Measurements from ENCODE around the gene SORL1.
"Not testable (repeated sequence)": the region's sequence is repeated elsewhere in the genome, so short reads cannot be mapped to it uniquely, and the experiment has no call there.

The SORL1 gene, protein sequence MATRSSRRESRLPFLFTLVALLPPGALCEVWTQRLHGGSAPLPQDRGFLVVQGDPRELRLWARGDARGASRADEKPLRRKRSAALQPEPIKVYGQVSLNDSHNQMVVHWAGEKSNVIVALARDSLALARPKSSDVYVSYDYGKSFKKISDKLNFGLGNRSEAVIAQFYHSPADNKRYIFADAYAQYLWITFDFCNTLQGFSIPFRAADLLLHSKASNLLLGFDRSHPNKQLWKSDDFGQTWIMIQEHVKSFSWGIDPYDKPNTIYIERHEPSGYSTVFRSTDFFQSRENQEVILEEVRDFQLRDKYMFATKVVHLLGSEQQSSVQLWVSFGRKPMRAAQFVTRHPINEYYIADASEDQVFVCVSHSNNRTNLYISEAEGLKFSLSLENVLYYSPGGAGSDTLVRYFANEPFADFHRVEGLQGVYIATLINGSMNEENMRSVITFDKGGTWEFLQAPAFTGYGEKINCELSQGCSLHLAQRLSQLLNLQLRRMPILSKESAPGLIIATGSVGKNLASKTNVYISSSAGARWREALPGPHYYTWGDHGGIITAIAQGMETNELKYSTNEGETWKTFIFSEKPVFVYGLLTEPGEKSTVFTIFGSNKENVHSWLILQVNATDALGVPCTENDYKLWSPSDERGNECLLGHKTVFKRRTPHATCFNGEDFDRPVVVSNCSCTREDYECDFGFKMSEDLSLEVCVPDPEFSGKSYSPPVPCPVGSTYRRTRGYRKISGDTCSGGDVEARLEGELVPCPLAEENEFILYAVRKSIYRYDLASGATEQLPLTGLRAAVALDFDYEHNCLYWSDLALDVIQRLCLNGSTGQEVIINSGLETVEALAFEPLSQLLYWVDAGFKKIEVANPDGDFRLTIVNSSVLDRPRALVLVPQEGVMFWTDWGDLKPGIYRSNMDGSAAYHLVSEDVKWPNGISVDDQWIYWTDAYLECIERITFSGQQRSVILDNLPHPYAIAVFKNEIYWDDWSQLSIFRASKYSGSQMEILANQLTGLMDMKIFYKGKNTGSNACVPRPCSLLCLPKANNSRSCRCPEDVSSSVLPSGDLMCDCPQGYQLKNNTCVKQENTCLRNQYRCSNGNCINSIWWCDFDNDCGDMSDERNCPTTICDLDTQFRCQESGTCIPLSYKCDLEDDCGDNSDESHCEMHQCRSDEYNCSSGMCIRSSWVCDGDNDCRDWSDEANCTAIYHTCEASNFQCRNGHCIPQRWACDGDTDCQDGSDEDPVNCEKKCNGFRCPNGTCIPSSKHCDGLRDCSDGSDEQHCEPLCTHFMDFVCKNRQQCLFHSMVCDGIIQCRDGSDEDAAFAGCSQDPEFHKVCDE (N-terminal part only)

DNA sequence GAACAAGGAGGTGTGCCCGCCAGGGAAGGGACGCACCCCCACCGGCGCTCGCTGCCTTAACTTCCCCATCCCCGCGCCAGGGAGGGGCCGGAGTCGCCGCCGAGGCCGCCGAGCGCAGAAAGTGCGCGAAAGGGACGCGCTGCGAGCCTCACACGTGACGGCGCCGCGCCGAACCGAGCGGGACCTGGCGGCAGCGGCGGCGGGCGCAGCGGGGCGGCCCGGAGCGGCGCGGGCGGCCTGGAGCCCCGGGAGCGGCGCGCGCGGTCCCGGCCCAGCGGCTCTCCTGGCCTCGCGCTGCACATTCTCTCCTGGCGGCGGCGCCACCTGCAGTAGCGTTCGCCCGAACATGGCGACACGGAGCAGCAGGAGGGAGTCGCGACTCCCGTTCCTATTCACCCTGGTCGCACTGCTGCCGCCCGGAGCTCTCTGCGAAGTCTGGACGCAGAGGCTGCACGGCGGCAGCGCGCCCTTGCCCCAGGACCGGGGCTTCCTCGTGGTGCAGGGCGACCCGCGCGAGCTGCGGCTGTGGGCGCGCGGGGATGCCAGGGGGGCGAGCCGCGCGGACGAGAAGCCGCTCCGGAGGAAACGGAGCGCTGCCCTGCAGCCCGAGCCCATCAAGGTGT lies at the start of gene SORL1:
Gene SORL1 (plus strand): TSS at position 329 of the 623 bp plus-strand sequence. CDS start 18 bp downstream, at position 347.
- no peak for DNase-seq (ENCODE audit: low spot score)

DNA sequence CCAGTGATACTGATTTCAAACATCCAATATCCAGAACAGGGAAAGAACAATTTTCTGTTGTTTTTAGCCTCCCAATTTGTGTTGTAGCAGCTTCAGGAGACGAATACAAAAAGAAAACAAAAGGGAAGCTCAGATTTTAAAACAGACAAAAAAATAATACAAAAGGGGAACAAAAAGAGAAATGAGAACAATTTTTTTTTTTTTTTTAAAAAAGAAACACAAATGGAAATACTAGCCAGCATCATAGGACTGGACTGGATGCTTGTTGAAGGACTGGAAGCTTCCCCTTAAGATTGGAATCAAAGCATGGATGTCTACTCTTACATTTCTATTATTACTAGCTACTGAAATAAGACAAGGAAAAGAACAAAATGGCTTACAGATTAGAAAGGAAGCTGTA lies 46.5 kb upstream of the SORL1 start:
- no peak for DNase-seq (ENCODE audit: low spot score)

DNA sequence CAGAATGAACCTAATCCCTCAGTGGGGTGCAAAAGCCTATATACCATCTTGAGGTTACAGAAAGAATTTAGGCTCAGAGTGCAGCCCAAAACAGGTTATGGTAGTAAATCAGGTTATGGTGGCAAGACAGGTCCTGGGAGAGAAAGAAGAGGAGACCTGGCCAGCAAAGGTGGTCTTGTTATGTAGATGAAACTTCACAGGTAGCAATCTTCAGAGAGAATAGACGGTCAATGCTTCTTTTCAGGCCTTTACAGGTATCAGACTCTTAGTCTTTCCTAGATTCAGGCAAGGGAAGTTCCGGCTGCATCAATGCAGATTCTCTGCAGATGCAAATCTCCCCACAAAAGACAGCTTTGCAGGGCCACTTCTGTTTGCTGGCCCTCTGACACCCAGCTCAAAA lies 45.8 kb upstream of the SORL1 start:
- DNase-seq (ENCODE audit: low spot score): no peak

DNA sequence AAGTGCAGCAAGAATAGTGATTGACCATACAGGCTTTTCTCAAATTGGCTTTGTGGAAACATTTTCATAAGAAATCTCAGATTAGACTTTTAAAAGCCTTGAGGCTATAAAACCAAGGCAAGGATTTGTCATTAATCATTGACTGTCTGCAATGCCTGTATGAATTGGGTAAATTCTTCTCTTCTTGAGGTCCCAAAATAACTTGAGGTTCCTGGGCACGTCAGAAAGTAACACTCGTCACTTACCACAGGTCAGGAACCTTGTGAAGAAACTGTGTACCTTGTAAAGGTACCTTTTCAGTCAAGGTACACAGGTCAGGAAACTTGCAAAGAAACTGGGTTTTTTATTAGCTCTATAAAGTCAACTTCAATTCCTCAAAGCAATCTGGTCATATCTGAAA lies 43.3 kb upstream of the SORL1 start:
- no peak for DNase-seq (ENCODE audit: low spot score)

DNA sequence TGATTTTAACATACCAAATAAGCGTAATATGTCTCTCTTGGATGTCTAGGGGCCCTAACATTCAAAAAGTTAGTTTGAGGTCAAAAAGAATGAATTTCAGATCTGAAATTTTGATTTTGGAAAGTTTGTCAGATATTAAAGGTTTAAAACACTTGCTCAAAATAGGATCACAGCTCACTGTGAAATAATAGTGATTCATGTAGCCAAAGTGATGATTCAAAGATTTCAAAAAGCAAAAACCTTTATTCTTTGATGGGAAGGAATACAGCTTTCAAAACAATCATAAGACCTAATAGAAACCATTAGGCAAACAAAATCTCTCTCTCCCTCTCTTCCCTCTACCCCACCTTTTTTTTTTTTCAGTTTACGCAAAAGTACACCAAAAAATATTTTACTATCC lies 42.1 kb upstream of the SORL1 start:
- not testable (repeated sequence) for DNase-seq (ENCODE audit: low spot score)

DNA sequence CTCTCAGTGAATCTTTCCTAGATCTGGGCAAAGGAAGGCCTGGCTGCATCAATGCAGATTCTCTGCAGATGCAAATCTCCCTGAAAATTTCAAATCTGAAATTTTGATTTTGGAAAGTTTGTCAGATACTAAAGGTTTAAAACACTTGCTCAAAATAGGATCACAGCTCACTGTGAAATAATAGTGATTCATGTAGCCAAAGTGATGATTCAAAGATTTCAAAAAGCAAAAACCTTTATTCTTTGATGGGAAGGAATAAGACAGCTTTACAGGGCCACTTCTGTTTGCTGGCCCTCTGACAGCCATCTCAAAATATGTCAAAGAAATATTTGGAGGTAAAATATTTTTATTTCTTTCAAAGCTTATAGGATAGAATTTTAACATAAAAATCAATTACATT lies 40.8 kb upstream of the SORL1 start:
- DNase-seq (ENCODE audit: low spot score): not testable (repeated sequence)

DNA sequence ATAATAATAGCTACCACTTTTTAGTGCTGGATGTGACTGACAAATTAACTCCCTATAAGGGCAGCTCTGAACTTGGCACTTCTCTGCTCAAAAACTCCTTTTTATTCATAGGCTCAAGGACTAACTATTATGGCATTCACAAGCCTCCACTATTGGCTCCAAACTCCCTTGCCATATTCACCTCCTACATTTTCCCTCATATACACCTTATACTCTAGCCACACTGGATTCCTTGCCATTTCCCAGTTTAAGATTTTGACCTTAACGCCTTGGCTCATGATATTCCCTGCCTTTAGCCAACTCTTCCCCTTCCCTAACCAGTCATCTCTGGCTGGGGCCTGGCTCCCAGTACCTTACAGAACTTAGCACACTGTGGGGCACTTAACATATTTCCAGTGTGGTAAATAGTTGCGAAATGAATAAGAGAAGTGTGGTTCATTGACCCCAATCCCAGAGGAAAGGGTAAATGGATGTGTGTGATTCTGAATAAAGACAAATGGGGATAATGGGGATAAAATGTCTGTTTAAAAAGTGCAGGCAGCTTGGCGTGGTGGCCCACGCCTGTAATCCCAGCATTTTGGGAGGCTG lies 40.0 kb upstream of the SORL1 start:
- no peak for DNase-seq (ENCODE audit: low spot score)

DNA sequence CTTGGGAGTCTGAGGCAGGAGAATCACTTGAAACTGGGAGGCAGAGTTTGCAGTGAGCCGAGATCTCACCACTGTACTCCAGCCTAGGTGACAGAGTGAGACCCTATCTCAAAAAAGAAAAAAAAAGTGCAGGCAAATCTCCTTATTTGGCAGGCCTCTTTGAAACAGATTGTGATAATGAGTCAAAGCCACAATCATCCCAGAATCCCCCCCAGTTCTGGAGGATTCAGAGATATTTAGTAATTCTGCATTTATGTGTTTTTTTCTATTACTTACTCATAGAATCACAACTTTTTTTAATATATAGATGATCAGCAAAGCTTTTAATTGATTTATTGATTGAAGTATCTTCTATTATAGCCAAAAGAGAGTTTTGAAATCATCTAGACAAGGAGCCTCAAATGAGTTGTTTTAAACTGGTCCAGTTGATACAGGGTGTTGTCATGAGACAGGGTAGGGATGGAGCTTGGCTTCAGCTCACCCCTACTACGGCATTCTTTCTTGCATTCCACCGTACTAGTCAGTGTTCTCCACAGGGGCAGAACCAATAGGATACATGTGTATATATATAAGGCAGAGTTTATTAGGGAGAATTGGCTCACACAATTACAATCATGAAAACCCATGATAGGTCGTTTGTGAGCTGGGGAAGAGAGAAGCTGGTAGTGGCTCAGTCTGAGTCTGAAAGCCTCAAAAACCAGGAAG lies 39.3 kb upstream of the SORL1 start:
- DNase-seq (ENCODE audit: low spot score): no peak

DNA sequence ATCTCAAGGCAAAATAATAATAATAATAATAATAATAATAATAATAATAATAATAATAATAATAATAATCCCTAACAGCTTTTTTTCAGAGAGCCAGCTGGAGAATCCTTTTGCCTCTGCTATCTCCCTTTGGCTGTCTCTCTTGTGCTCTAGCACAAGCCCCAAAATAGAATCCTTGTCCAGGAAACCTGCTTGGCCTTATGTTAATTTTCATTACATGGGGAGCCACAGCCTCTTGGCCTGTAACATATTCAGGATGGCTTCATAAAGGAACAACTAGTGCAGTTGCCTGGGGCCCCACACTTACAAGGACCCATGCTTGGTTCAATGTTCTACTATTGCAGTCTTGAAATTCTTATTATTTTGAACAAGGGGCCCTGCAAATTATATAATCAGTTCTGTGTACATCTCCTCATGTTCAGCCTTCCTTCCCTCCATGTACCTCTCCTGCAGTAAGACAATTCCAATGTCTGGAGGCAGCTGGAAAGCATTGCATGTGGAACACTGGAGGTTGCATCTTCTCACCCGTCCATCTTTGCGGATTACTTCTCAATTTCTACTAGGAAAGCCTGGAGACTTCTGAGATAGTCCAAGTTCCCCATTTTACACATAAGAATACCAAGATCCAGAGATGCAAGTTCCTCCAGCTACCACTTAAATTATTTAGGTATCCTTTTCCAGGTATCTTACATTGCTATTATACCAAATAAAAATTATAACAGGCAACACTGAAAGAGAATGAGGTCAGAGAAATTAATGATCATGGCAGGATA lies 37.8 kb upstream of the SORL1 start:
- no peak for DNase-seq (ENCODE audit: low spot score)

DNA sequence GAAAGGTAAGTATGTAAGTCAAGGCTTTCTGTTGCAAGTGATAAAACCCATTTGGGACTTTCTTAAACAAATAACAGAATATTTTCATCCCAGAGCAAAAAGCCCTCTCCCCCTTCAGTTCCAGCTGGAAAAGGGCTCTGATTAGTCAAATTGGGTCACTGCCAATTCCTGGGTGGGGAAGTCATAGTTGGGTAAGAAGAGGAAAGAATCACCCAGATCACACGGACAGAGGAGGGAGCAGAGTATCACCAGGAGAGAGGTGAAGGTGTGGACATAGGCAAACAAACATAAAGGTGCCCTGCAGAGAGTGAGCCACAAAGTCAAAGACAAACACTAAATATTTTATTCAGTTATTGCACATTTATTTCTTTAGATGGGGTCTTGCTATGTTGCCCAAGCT lies 36.3 kb upstream of the SORL1 start:
- DNase-seq (ENCODE audit: low spot score): no peak

DNA sequence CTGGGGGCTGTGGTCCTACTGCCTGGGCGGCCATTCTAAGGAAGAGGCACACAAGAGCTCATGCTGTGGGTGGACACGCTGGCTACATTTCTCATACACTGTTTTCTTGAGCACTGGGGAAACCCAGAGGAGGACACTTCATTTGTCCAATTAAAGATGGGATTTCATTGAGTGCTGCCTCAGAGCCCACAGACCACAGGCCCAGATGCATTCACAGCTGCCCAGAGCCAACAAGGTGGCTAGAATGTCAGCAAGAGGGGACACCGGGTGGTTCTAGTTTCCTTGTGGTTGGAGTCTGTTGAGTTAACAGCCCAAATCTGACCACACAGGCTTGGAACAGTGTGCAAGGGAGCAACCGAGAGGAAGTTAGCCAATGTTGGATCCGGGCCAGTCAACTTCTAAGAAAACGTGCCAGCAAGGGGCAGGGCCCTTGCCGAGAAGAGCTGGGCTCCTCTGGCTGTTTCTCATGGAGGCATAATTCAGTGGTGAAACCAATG lies 35.0 kb upstream of the SORL1 start:
- no peak for DNase-seq (ENCODE audit: low spot score)

DNA sequence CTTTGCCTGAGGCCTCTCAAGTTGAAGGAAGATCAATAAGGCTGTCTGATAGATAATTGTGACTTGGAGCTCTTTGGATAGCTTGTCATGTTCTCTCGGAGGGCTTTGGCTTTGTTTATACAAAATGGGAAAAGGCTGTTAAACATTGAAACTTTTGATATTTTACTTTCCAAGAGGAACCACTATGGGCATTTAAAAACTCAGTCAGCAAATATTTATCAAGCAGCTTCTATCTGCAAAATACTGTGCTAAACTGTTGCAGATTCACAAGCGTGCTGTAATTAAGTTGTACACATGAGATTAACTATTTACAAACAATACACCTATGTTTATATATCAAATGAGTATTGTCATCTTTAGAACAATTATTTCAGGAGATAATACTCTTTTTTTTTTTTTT lies 34.5 kb upstream of the SORL1 start:
- no peak for DNase-seq (ENCODE audit: low spot score)

DNA sequence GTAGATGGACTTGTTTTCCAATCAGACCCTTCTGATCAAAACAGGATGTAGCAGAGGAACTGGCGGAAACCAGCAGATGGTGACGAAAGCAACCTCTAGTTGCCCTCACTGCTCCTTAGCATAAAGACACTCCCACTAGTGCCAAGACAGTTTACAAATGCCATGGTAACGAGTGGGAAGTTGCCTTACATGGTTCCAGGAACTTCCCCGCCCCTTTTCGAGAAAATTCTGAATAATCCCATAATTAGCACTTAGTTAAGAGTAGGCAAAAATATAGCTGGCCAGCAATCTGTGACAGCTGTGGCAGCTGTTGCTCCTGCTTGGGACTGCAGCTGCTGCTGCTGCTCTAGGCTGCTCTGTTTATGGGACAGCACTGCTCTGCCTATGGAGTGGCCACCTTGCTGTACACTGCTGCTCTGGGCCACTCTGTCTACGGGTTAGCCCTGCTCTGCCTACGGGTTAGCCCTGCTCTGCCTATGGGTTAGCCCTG lies 33.4 kb upstream of the SORL1 start:
- no peak for DNase-seq (ENCODE audit: low spot score)

DNA sequence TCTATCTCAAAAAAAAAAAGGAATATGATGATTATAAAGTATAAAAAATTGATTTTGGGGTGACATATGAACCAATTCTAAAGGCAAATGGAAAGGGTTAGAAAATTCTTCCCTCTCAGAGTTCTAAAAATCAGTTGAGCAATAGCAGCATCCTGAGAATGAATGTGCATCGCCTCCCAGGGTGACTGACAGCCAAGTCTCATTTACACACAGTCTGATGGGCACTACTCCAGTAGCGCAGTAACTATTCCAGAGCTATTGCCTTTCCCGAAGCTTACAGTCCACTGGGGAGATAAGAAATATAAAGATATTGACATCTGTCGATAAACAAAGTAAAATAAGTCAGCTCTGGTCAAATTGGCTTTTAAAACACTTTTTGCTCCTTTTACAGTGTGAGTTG lies 32.3 kb upstream of the SORL1 start:
- DNase-seq (ENCODE audit: low spot score): no peak

DNA sequence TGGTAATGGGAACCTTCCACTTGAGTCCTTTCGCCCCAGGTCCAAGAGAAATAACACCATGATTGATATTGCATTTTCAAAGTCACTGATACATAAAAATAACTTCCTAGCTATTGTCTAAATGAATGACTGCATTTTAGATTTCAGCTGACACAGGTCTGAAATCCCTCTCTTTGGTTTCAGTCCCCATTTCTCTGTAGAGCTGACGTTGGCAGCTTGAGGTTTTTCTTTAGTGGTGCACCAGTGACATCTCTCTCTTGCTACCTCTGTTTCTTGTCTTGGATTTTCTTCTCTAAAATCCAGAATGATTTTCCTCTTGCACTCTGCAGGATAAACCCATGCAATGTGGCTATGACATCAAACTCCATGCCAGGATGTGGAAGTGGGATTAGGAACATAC lies 31.7 kb upstream of the SORL1 start:
- no peak for DNase-seq (ENCODE audit: low spot score)

DNA sequence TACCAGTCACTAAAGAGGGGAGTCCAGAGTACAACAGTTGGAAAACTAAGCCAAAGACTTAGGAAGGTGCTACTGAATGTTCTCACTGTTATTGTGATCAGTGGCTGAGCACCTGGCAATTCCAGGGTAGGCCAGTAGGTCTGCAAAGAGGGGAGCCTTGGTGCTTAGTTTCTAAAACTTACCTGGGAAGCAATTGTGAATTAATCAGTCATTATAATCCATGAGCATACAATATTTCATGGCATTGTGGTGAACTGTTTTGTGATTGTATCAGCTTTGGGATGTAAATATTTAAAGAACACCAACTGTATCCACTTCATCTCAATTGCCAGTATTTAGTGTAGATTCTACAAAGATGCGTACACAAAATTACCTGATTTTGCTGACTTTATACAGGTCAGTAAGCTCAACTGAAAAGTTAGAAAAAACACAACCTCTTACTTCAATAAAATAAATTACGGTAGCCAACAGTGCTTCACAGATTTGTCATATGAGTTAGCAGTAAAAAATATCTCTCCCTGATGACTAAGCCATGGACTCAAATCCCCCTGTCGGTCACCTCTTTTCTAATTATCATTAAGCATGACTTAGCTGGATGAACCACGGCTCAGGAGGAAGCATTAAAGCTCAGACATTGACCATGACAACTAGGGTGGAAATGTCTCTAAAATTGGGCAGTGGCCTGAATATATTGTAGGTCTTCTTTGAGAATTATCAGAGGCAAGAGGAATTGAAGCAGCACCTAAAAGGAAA lies 30.8 kb upstream of the SORL1 start:
- DNase-seq (ENCODE audit: low spot score): no peak

DNA sequence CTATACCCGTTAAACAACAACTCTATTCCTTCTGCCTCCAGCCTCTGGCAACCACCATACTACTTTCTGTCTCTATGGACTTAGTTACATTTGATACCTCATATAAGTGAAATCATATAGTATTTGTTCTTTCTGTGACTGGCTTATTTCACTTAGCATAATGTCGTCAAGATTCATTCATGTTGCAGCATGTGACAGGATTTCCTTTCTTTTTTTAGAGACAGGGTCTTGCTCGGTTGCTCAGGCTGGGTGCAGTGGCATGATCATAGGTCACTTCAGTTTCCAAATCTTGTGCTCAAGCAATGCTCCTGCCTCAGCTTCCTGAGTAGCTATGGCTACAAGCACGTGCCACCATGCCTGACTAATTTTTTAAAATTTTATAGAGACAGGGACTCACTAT lies 29.4 kb upstream of the SORL1 start:
- DNase-seq (ENCODE audit: low spot score): no peak

DNA sequence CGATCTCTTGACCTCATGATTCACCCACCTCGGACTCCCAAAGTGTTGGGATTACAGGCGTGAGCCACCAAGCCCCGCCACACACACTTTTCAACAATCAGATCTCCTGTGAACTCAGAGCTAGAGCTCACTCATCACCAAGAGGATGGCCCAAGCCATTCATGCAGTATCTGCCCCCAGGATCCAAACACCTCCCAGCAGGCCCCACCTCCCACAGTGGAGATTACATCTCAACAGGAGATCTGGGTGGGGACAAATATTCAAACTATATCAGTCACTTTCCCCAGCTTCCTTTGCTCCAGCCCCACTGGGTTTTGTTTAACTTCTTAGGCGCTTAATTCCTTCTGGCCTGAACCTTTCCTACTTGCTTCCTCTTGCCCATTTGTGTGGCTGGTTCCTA lies 26.3 kb upstream of the SORL1 start:
- DNase-seq (ENCODE audit: low spot score): no peak

Data from hematopoietic multipotent progenitor cell treated with erythropoietin and hydrocortisone succinate and interleukin-3 and kit ligand, for 15 days (in vitro differentiated cells).